NCI-H2107 treated with DMSO at 0.1 percent for 48 hours (cell line): ENCODE results near the gene TSEN34.

Experiments
- DNase-seq: peaks from one replicate; lab custom pipeline; 2025; ENCODE audit not compliant: unreplicated experiment; lab: John Stamatoyannopoulos, UW

TSEN34 gene

GRCh38 chr19:54191011-54191810, at the start of gene TSEN34:
Gene TSEN34, plus strand, starts transcription at chr19:54191308. Its CDS starts 57 bp downstream, at chr19:54191365.
- peak; percentile 43 for DNase-seq

- DNase-seq = no peak
These were observed 49.8 kb upstream of the TSEN34 start for GRCh38 chr19:54141356-54141755.

GRCh38 chr19:54142166-54142780, 48.8 kb upstream of the TSEN34 start:
- no peak for DNase-seq

- DNase-seq = no peak
These were observed 45.5 kb upstream of the TSEN34 start for GRCh38 chr19:54145541-54146158.

GRCh38 chr19:54147676-54148075, 43.4 kb upstream of the TSEN34 start:
- no peak for DNase-seq

GRCh38 chr19:54148158-54148557, 43.0 kb upstream of the TSEN34 start:
- no peak for DNase-seq

GRCh38 chr19:54149021-54149812, 41.9 kb upstream of the TSEN34 start:
- DNase-seq = no peak

GRCh38 chr19:54151362-54152035, 39.6 kb upstream of the TSEN34 start:
- no peak for DNase-seq

GRCh38 chr19:54152267-54152666, 38.8 kb upstream of the TSEN34 start:
- no peak for DNase-seq

GRCh38 chr19:54152878-54153524, 38.1 kb upstream of the TSEN34 start:
- no peak for DNase-seq

GRCh38 chr19:54153731-54154326, 37.3 kb upstream of the TSEN34 start:
- no peak for DNase-seq

- DNase-seq = no peak
These were observed 36.3 kb upstream of the TSEN34 start for GRCh38 chr19:54154603-54155345.

GRCh38 chr19:54155694-54156093, 35.4 kb upstream of the TSEN34 start:
- DNase-seq = no peak

GRCh38 chr19:54156490-54156889, 34.6 kb upstream of the TSEN34 start:
- no peak for DNase-seq

- no peak for DNase-seq
These were observed 34.2 kb upstream of the TSEN34 start for GRCh38 chr19:54156953-54157352.

- DNase-seq = no peak
These were observed 32.2 kb upstream of the TSEN34 start for GRCh38 chr19:54158812-54159351.

GRCh38 chr19:54159352-54160181, 31.5 kb upstream of the TSEN34 start, which contains the start of gene LENG1:
Gene LENG1, minus strand, starts transcription at chr19:54159721. Its CDS starts 26 bp downstream, at chr19:54159695.
- peak; percentile 98 for DNase-seq
